HepG2 (cell line): ENCODE measurements around the gene PLEKHA6. TPM values are rescaled to one million over a fixed set of nuclear protein-coding genes. Genes with fewer than 3 reads are reported as not detected.
A peak's percentile ranks its signal among the peaks of the same experiment; 100 is the strongest.

Source experiments
- ATAC-seq: fragments of 200-7000 bp; cut with Tn5 transposase; 3 replicates; pipeline ENCODE4 v1.9.1; 2020; ENCODE audit warnings: mild to moderate bottlenecking, moderate library complexity
- BruUV-seq: library from RNA; stranded (reverse); fragments of 400-500 nt; replicated peaks from 2 replicates; lab custom pipeline; 2021; lab: Mats Ljungman, UMichigan
- CTCF ChIA-PET: fragments of 300-600 bp; formaldehyde crosslinking; extraction: SDS; loops from one replicate; lab custom pipeline; 2021; ENCODE audit warnings: low total read pairs, inconsistent platforms, low intra/inter-chr PET ratio; lab: Yijun Ruan, JAX
- POLR2A ChIA-PET: fragments of 350-600 bp; sonication (Branson Sonifier 250); formaldehyde crosslinking; loops from one replicate; lab custom pipeline; 2020; ENCODE audit warnings: antibody characterized with exemption, inconsistent platforms; lab: Yijun Ruan, JAX
- DNase-seq: peaks from one replicate; pipeline ENCODE4 v3.0.0-alpha.2; 2015; ENCODE audit warnings: low spot score
- FAIRE-seq: peaks from 3 replicates; lab custom pipeline; 2011; peaks lifted over from hg19 to GRCh38; lab: Jason Lieb, UNC
- H2AFZ ChIP-seq: one replicate; pipeline ENCODE4 v1.6.1; 2011; ENCODE audit warnings: low read length, inconsistent platforms
- H3K27ac ChIP-seq: fragments of 300-600 bp; 3 replicates; pipeline ENCODE4 v1.8.0; 2011; ENCODE audit warnings: mixed run types, mild to moderate bottlenecking, mixed read lengths, low read length, inconsistent platforms; ENCODE audit not compliant: insufficient read depth; ENCODE audit errors: extremely low read length
- H3K27me3 ChIP-seq, 2 experiments: fragments of 200-600 bp in 1 of 2; 2 replicates in 1 of 2; 3 replicates in 1 of 2; pipeline versions ENCODE4 v1.6.0 to v1.8.0; 2011; ENCODE audit warnings: low read length in 2 of 2, mild to moderate bottlenecking in 2 of 2, moderate library complexity in 2 of 2, inconsistent platforms in 1 of 2; ENCODE audit not compliant: insufficient read depth in 2 of 2, control insufficient read depth in 1 of 2
- H3K36me3 ChIP-seq, 2 experiments: fragments of 200-600 bp in 1 of 2; replicated peaks in 1 of 2; 2 replicates in 1 of 2; 3 replicates in 1 of 2; pipeline versions ENCODE4 v1.5.1 to v1.8.0; 2011; ENCODE audit warnings: low read length in 2 of 2, inconsistent platforms in 1 of 2; ENCODE audit not compliant: insufficient read depth in 2 of 2, control insufficient read depth in 1 of 2
- H3K4me1 ChIP-seq: 2 replicates; pipeline ENCODE4 v1.5.1; 2012; ENCODE audit warnings: low read length, inconsistent platforms; ENCODE audit not compliant: insufficient read depth
- H3K4me2 ChIP-seq: 2 replicates; pipeline ENCODE4 v1.6.0; 2011; ENCODE audit warnings: low read depth, low read length, inconsistent platforms
- H3K4me3 ChIP-seq, 3 experiments: fragments of 200-600 bp in 1 of 3; sonication (generic), shearing (Covaris generic) in 1 of 3; replicated peaks in 1 of 3; 2 replicates each; pipeline ENCODE4 v1.5.1; 2011 to 2016; ENCODE audit warnings: low read length in 3 of 3, inconsistent platforms in 2 of 3, low read depth in 2 of 3, mild to moderate bottlenecking in 2 of 3, control low read depth in 1 of 3, mixed read lengths in 1 of 3; ENCODE audit not compliant: insufficient read depth in 1 of 3
- H3K79me2 ChIP-seq: one replicate; pipeline ENCODE4 v1.6.1; 2011; ENCODE audit warnings: low read length, inconsistent platforms; ENCODE audit not compliant: insufficient read depth
- H3K9ac ChIP-seq: 2 replicates; pipeline ENCODE4 v1.6.0; 2011; ENCODE audit warnings: mild to moderate bottlenecking, low read depth, low read length, inconsistent platforms; ENCODE audit not compliant: insufficient read depth
- H3K9me3 ChIP-seq: 2 replicates; pipeline ENCODE4 v1.5.1; 2012; ENCODE audit warnings: mild to moderate bottlenecking, low read length
- H4K20me1 ChIP-seq: 2 replicates; pipeline ENCODE4 v1.6.0; 2011; ENCODE audit warnings: inconsistent platforms, mild to moderate bottlenecking, low read length, moderate library complexity; ENCODE audit not compliant: insufficient read depth
- ARHGAP35 ChIP-seq: sonication (generic); formaldehyde crosslinking; IDR thresholded peaks from 2 replicates; pipeline ENCODE4 v1.9.0; 2022; ENCODE audit warnings: mild to moderate bottlenecking, inconsistent platforms, moderate library complexity, missing genetic modification reagents, borderline replicate concordance
- ARID5B ChIP-seq: IDR thresholded peaks from 2 replicates; pipeline ENCODE4 v1.4.0; 2020; ENCODE audit warnings: mild to moderate bottlenecking, missing genetic modification reagents
- HNF4G ChIP-seq, 2 experiments: sonication (generic) in 1 of 2; formaldehyde crosslinking in 1 of 2; IDR thresholded peaks; 2 replicates each; pipeline versions ENCODE4 v1.4.0 to v1.6.1; 2011 to 2020; ENCODE audit warnings: borderline replicate concordance in 2 of 2, low read depth in 2 of 2, mild to moderate bottlenecking in 2 of 2, low read length in 1 of 2, missing genetic modification reagents in 1 of 2, moderate library complexity in 1 of 2
- RARA ChIP-seq: IDR thresholded peaks from 2 replicates; pipeline ENCODE4 v1.6.1; 2016; ENCODE audit warnings: missing genetic modification reagents, missing compliant biosample characterization
- RXRA ChIP-seq: sonication (generic); formaldehyde crosslinking; IDR thresholded peaks from 2 replicates; pipeline ENCODE4 v1.5.1; 2020; ENCODE audit warnings: missing genetic modification reagents
- RXRB ChIP-seq: IDR thresholded peaks from 2 replicates; pipeline ENCODE4 v1.6.1; 2016; ENCODE audit warnings: borderline replicate concordance, missing genetic modification reagents, missing compliant biosample characterization
- TAF1 ChIP-seq: sonication (generic); formaldehyde crosslinking; IDR thresholded peaks from 2 replicates; pipeline ENCODE4 v1.4.0; 2020; ENCODE audit warnings: missing genetic modification reagents
- ZNF263 ChIP-seq: sonication (generic); formaldehyde crosslinking; IDR thresholded peaks from 2 replicates; pipeline ENCODE4 v1.4.0; 2020; ENCODE audit warnings: missing genetic modification reagents
- ZNF331 ChIP-seq: sonication (generic); formaldehyde crosslinking; IDR thresholded peaks from 2 replicates; pipeline ENCODE4 v1.4.0; 2020; ENCODE audit warnings: missing genetic modification reagents
- ZNF550 ChIP-seq: sonication (generic); formaldehyde crosslinking; IDR thresholded peaks from 2 replicates; pipeline ENCODE4 v1.4.0; 2020; ENCODE audit warnings: mild to moderate bottlenecking, missing genetic modification reagents, borderline replicate concordance
- WGBS: methylation state at CpG from one replicate; pipeline ENCODE4 v1.1.6; 2017; ENCODE audit warnings: low lambda C conversion rate; 5-methylcytosine and 5-hydroxymethylcytosine counted together
- in situ Hi-C: cut with HindIII; loops from 2 replicates; pipeline ENCODE4 v1.10.0; 2017; ENCODE audit warnings: low pct_unique_long_range_greater_than_20kb; ENCODE audit not compliant: extremely low pct_ligation_motif_present
- intact Hi-C: fragments of 100-400 bp; cut with micrococcal nuclease; formaldehyde crosslinking; loops from one replicate; pipeline ENCODE4 v1.10.0; 2022; ENCODE audit not compliant: unreplicated experiment
- polyA plus RNA-seq, 8 experiments: library from polyadenylated mRNA; depleted of rRNA in 3 of 8; stranded (reverse) in 7 of 8; unstranded in 1 of 8; fragments of >200 nt; fragmentation: Illumina TruSeq in 4 of 8; extraction: Trizol in 4 of 8; gene quantifications; 2 replicates each; pipeline versions ENCODE4 v1.2.1 to v1.2.3, GENCODE V29; 2011 to 2016; ENCODE audit warnings: low read depth in 4 of 8, missing spikeins in 1 of 8, mixed read lengths in 1 of 8; ENCODE audit not compliant: insufficient read depth in 1 of 8
- total RNA-seq, 5 experiments: library from RNA; depleted of rRNA; stranded (reverse); fragments of >200 nt; fragmentation: Illumina TruSeq; extraction: Trizol; gene quantifications; 2 replicates each; pipeline ENCODE4 v1.2.3, GENCODE V29; 2016; ENCODE audit warnings: low read depth in 1 of 5
- TF ChIP-seq, protein P1 (sequence below): sonication (generic); formaldehyde crosslinking; IDR thresholded peaks from 2 replicates; pipeline ENCODE4 v1.4.0; 2020; ENCODE audit warnings: missing genetic modification reagents, borderline replicate concordance
- TF ChIP-seq, protein P2 (sequence below): sonication (generic); formaldehyde crosslinking; IDR thresholded peaks from 2 replicates; pipeline ENCODE4 v1.5.1; 2020; ENCODE audit warnings: mild to moderate bottlenecking, missing genetic modification reagents, moderate library complexity

PLEKHA6 gene
- total and polyA plus RNA-seq, 2 of the 13 experiments (the other 11 are each of a cell fraction or from before 2014, with no cell fraction given): 5.3 to 11.4 TPM

DNA sequence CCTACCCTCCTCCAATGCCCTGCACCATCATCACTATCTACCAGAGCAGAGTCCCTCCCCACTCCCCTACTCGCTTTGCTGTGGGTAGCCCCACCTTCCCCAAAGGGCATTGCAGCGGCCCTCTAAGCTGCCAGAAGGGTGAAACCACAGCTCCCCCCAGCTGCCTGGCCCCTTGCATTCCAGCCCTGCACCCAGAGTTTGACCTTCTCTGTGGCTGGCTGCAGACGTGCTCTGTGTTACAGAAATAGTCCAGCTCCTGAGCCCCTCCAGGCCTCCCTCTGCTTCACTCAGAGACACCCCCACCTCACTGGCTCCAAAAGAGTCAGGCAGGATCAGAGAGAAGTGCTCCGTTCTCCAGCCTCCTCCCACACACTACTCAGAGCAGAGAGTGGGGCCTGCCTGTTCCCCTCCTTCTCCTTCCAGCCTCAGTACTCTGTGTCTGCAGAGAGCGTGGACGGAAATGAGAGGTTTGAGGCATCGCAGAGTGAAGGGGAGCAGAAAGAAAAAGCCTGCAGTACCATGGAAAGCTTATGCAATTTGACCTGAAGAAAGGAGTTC is 63.2 kb downstream of the PLEKHA6 start:
- no TSS peak for BruUV-seq
- H3K9ac ChIP-seq: 0 out of 2 replicates have a peak overlapping the region, but pooled peaks have one; percentile 34
- peak overlapping the region; percentile 82 for H3K4me2 ChIP-seq
- peaks cover 63% of the 10 kb centered on the region for H3K4me1 ChIP-seq
- no peaks in the 10 kb centered on the region for H3K79me2 ChIP-seq
- intact Hi-C loops (no loop called here), in situ Hi-C loops (no loop called here)
- no peaks in the 10 kb centered on the region for H4K20me1 ChIP-seq
- H3K27ac ChIP-seq: peak overlapping the region; percentile 64
- H2AFZ ChIP-seq: no peak overlapping the region
- POLR2A ChIA-PET: interaction anchor here (0.6 to 1.6 kb wide), 9 partner anchors 8 to 83 kb away, joined by 3 to 7 read pairs (median 3); partner anchors contain the start of gene GOLT1A
- peak; percentile 41 for DNase-seq
- no peaks in the 10 kb centered on the region for H3K9me3 ChIP-seq
- peak; percentile 58 for FAIRE-seq
- ATAC-seq: peak; percentile 76
- H3K27me3 ChIP-seq: no peaks in the 10 kb centered on the region
- 19% methylated on average over 7 of the region's 7 CpGs for WGBS
- H3K4me3 ChIP-seq: peak overlapping the region in 2 of 3 experiments; percentile 38 to 65; a peak in 4 of 6 replicates
- CTCF ChIA-PET: no interaction called here
- H3K36me3 ChIP-seq: no peaks in the 10 kb centered on the region
- TF ChIP-seq RARA (CRISPR knock-in tag): peak; percentile 14; the same call in 1 of the 2 replicates
- TF ChIP-seq, protein P1, sequence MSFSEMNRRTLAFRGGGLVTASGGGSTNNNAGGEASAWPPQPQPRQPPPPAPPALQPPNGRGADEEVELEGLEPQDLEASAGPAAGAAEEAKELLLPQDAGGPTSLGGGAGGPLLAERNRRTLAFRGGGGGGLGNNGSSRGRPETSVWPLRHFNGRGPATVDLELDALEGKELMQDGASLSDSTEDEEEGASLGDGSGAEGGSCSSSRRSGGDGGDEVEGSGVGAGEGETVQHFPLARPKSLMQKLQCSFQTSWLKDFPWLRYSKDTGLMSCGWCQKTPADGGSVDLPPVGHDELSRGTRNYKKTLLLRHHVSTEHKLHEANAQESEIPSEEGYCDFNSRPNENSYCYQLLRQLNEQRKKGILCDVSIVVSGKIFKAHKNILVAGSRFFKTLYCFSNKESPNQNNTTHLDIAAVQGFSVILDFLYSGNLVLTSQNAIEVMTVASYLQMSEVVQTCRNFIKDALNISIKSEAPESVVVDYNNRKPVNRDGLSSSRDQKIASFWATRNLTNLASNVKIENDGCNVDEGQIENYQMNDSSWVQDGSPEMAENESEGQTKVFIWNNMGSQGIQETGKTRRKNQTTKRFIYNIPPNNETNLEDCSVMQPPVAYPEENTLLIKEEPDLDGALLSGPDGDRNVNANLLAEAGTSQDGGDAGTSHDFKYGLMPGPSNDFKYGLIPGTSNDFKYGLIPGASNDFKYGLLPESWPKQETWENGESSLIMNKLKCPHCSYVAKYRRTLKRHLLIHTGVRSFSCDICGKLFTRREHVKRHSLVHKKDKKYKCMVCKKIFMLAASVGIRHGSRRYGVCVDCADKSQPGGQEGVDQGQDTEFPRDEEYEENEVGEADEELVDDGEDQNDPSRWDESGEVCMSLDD (CRISPR knock-in tag): peak; percentile 42; the same call in 1 of the 2 replicates
- TF ChIP-seq TAF1 (CRISPR knock-in tag): 0 out of 2 replicates have a peak, but pooled peaks have one; percentile 5
- TF ChIP-seq ARID5B (CRISPR knock-in tag): no peak
- no peak for TF ChIP-seq ZNF550 (CRISPR knock-in tag)
- peak; percentile 68 for TF ChIP-seq ZNF263 (CRISPR knock-in tag)
- peak; percentile 19; the same call in 1 of the 2 replicates for TF ChIP-seq HNF4G (IDR thresholded peaks at IDR 0.05; ENCODE audit: borderline replicate concordance, low read depth, low read length)
- no peak for TF ChIP-seq HNF4G (CRISPR knock-in tag; IDR thresholded peaks at IDR 0.05; ENCODE audit: borderline replicate concordance, low read depth)
- no peak for TF ChIP-seq ARHGAP35 (CRISPR knock-in tag)
- TF ChIP-seq ZNF331 (CRISPR knock-in tag): 0 out of 2 replicates have a peak, but pooled peaks have one; percentile 12
- TF ChIP-seq RXRA (CRISPR knock-in tag): peak; percentile 46; the same call in 1 of the 2 replicates
- TF ChIP-seq, protein P2, sequence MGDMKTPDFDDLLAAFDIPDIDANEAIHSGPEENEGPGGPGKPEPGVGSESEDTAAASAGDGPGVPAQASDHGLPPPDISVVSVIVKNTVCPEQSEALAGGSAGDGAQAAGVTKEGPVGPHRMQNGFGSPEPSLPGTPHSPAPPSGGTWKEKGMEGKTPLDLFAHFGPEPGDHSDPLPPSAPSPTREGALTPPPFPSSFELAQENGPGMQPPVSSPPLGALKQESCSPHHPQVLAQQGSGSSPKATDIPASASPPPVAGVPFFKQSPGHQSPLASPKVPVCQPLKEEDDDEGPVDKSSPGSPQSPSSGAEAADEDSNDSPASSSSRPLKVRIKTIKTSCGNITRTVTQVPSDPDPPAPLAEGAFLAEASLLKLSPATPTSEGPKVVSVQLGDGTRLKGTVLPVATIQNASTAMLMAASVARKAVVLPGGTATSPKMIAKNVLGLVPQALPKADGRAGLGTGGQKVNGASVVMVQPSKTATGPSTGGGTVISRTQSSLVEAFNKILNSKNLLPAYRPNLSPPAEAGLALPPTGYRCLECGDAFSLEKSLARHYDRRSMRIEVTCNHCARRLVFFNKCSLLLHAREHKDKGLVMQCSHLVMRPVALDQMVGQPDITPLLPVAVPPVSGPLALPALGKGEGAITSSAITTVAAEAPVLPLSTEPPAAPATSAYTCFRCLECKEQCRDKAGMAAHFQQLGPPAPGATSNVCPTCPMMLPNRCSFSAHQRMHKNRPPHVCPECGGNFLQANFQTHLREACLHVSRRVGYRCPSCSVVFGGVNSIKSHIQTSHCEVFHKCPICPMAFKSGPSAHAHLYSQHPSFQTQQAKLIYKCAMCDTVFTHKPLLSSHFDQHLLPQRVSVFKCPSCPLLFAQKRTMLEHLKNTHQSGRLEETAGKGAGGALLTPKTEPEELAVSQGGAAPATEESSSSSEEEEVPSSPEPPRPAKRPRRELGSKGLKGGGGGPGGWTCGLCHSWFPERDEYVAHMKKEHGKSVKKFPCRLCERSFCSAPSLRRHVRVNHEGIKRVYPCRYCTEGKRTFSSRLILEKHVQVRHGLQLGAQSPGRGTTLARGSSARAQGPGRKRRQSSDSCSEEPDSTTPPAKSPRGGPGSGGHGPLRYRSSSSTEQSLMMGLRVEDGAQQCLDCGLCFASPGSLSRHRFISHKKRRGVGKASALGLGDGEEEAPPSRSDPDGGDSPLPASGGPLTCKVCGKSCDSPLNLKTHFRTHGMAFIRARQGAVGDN (CRISPR knock-in tag): 0 out of 2 replicates have a peak, but pooled peaks have one; percentile 21
- TF ChIP-seq RXRB (CRISPR knock-in tag): peak; percentile 21; the same call in 1 of the 2 replicates
